ENCODE results near the gene WDR75. TPM values are rescaled to one million over a fixed set of nuclear protein-coding genes. Genes with fewer than 3 reads are reported as not detected.

The WDR75 gene
- total and polyA plus RNA-seq, 10 donors: 27.1 to 66.5 (median 38.4) TPM

- DNase-seq: no peak
- H3K27ac ChIP-seq: no peak overlapping the region
Observed at GRCh38 chr2:189502714-189503113, 61.4 kb downstream of the WDR75 start.

DNA sequence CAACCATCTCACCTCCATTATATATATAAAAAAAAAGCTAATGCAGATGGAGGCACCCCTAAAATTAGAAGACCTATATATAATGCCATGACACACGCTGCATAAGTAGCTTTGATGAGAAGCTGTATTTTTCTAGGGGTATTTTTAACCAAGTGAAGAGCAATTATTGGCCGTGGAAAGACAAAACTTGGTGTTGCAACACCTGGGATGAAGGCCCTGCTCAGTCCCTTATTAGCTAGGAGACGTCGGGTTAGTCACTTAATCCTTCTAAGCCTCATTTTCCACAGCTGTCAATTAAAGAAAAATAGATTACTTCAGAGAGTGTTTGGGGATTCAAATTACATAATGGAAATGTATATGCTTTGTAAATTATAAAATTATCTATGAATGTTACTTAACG, 63.0 kb downstream of the WDR75 start:
- H3K27me3 ChIP-seq (replicated peaks in 1 of 7): no peaks in the 10 kb centered on the region
- no peak overlapping the region for H3K27ac ChIP-seq
- no peak for DNase-seq
- 80 to 96% (median 89%) methylated on average over 5 of the region's 5 CpGs for WGBS, 5 donors
- TF ChIP-seq POLR2AphosphoS5 (IDR thresholded peaks at IDR 0.05) (no peak), POLR2A (IDR thresholded peaks at IDR 0.05) (no peak)
- TF ChIP-seq, protein P1, sequence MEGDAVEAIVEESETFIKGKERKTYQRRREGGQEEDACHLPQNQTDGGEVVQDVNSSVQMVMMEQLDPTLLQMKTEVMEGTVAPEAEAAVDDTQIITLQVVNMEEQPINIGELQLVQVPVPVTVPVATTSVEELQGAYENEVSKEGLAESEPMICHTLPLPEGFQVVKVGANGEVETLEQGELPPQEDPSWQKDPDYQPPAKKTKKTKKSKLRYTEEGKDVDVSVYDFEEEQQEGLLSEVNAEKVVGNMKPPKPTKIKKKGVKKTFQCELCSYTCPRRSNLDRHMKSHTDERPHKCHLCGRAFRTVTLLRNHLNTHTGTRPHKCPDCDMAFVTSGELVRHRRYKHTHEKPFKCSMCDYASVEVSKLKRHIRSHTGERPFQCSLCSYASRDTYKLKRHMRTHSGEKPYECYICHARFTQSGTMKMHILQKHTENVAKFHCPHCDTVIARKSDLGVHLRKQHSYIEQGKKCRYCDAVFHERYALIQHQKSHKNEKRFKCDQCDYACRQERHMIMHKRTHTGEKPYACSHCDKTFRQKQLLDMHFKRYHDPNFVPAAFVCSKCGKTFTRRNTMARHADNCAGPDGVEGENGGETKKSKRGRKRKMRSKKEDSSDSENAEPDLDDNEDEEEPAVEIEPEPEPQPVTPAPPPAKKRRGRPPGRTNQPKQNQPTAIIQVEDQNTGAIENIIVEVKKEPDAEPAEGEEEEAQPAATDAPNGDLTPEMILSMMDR (IDR thresholded peaks at IDR 0.05 in 8 of 11, conservative IDR thresholded peaks at IDR 0.05 in 3 of 11): no peak
- H3K9me3 ChIP-seq: peaks cover 0 to under 1% (median 0%) of the 10 kb centered on the region in 8 donors
- intact Hi-C loops (cut with DNase I; ENCODE audit: low total_unique reads): no loop called here
- no peak overlapping the region for H3K4me3 ChIP-seq
- peaks cover 0 to 21% (median 5%) of the 10 kb centered on the region in 6 donors for H3K4me1 ChIP-seq
- no peaks in the 10 kb centered on the region for H3K36me3 ChIP-seq

More at GRCh38 chr2:189502714-189503113, 61.4 kb downstream of the WDR75 start:
- Histone ChIP-seq H3K4me3 (no peak overlapping the region), H3K9me3 (no peaks in the 10 kb centered on the region), H3K27me3 (replicated peaks in 1 of 7) (no peaks in the 10 kb centered on the region), H3K36me3 (no peaks in the 10 kb centered on the region), H3K4me1 (peaks cover 0 to 27% (median 5%) of the 10 kb centered on the region in 6 donors)
- intact Hi-C loops (cut with DNase I; ENCODE audit: low total_unique reads): no loop called here
- WGBS, 5 donors: 92 to 97% (median 96%) methylated on average over 2 of the region's 2 CpGs
- TF ChIP-seq POLR2A (IDR thresholded peaks at IDR 0.05): no peak
- TF ChIP-seq, protein P1 (IDR thresholded peaks at IDR 0.05 in 8 of 11, conservative IDR thresholded peaks at IDR 0.05 in 3 of 11): no peak

DNA sequence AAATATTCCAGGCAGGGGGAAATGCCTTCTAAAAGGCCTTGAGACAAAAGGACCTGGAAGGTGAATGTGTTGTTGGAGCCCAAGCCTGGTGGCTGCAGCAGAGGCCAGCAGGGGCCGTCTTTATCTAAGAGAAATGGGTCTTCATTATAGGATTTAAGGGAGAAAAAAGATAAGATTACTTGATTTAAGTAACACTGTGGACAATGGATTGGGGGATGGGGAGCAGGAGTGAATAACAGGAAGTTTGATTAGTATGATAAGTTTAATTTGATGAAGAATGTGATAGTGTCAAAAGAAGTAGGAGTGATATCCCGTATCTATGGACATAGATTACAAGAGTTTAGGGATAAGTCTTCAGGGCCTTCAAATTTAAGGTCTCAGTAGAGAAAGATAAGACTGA, 64.2 kb downstream of the WDR75 start:
- TF ChIP-seq, protein P1 (IDR thresholded peaks at IDR 0.05 in 8 of 11, conservative IDR thresholded peaks at IDR 0.05 in 3 of 11): no peak
- TF ChIP-seq POLR2A (IDR thresholded peaks at IDR 0.05) (no peak), POLR2AphosphoS5 (IDR thresholded peaks at IDR 0.05) (no peak)
- WGBS, 5 donors: 62 to 76% (median 73%) methylated on average over 2 of the region's 2 CpGs
- H3K4me3 ChIP-seq: no peak overlapping the region
- no peaks in the 10 kb centered on the region for H3K27me3 ChIP-seq (replicated peaks in 1 of 7)
- peak overlapping the region in 1 of 8 donors; percentile 10 for H3K27ac ChIP-seq
- intact Hi-C loops (cut with DNase I; ENCODE audit: low total_unique reads): no loop called here
- peaks cover 0 to 8% (median 2%) of the 10 kb centered on the region in 8 donors for H3K9me3 ChIP-seq
- H3K4me1 ChIP-seq: peaks cover 0 to 19% (median 5%) of the 10 kb centered on the region in 6 donors
- no peak for DNase-seq
- no peaks in the 10 kb centered on the region for H3K36me3 ChIP-seq

DNA sequence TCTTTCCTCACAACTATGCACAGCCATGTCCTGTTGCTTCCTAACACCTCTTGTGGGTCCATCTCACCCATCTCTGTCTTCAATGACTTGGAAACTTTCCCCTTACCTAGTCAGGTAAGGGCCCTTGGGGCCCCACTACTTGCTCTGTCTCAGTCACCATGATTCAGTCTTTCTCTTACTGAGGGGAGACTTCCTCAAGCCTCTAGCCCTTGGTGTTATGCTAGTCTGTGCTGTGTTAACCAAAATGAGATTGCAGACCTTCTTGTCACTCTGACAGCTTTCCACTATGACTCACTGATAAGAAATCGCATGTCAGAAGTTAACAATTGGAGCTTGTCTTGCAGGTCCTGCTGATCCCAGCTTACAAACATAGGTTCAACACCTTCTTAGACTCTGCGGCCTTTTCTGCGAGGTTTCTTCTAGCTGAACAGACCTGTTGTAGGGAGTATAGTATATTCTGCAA, 65.3 kb downstream of the WDR75 start:
- H3K27me3 ChIP-seq (replicated peaks in 1 of 7): no peaks in the 10 kb centered on the region
- H3K36me3 ChIP-seq: no peaks in the 10 kb centered on the region
- H3K27ac ChIP-seq: no peak overlapping the region
- DNase-seq: no peak
- peaks cover 0 to 8% (median 2%) of the 10 kb centered on the region in 8 donors for H3K9me3 ChIP-seq
- intact Hi-C loops (cut with DNase I; ENCODE audit: low total_unique reads): no loop called here
- H3K4me1 ChIP-seq: peaks cover 0 to 10% (median 3%) of the 10 kb centered on the region in 6 donors
- H3K4me3 ChIP-seq: no peak overlapping the region
- WGBS, 5 donors: 82 to 93% (median 83%) methylated on average over 3 of the region's 3 CpGs
- TF ChIP-seq POLR2A (IDR thresholded peaks at IDR 0.05): no peak
- TF ChIP-seq POLR2AphosphoS5 (IDR thresholded peaks at IDR 0.05): no peak
- TF ChIP-seq, protein P1 (IDR thresholded peaks at IDR 0.05 in 8 of 11, conservative IDR thresholded peaks at IDR 0.05 in 3 of 11): no peak

Data from spleen (tissue), 11 donors.